ENCODE results near the gene EVI2A.
"Not testable (repeated sequence)": the region's sequence is repeated elsewhere in the genome, so short reads cannot be mapped to it uniquely, and the experiment has no call there.

The EVI2A gene

GRCh38 chr17:31311526-31311925 lies 9.9 kb downstream of the EVI2A start:
- FAIRE-seq: no peak

DNA sequence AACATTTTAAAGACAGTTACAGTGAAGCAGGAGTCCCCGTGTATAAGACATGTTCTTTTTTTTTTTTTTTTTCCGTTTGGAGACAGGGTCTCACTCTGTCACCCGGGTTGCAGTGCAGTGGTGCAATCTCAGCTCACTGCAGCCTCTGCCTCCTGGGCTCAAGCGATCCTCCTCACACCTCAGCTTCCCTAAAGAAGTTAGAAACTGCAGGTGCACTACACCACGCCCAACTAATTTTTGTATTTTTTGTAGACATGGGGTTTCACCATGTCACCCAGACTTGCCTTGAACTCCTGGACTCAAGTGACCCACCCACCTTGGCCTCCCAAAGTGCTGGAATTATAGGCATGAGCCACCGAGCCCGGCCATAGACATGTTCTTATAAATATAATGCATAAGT lies 10.5 kb downstream of the EVI2A start:
- no peak for FAIRE-seq

- FAIRE-seq: no peak
These were observed 11.2 kb downstream of the EVI2A start for GRCh38 chr17:31310260-31310659.

DNA sequence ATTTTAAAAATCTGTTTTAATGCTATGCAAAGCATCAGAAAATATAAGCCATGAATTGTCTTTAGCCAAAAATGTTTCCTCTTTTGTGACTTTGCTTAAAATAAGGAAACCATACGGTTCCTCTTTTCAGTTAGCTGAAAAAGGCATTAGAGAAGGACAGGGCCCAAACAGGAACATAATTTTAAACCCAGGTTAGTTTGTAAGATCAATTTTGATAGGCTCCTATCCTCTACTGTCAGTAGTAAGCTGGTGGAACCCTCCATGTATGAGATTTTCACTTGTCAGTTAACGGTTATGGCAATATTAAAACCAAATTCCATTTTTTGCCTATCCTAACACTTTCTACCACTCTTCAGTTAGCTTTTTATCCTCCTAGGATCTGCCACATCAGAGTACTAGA lies 11.9 kb downstream of the EVI2A start:
- no peak for FAIRE-seq

DNA sequence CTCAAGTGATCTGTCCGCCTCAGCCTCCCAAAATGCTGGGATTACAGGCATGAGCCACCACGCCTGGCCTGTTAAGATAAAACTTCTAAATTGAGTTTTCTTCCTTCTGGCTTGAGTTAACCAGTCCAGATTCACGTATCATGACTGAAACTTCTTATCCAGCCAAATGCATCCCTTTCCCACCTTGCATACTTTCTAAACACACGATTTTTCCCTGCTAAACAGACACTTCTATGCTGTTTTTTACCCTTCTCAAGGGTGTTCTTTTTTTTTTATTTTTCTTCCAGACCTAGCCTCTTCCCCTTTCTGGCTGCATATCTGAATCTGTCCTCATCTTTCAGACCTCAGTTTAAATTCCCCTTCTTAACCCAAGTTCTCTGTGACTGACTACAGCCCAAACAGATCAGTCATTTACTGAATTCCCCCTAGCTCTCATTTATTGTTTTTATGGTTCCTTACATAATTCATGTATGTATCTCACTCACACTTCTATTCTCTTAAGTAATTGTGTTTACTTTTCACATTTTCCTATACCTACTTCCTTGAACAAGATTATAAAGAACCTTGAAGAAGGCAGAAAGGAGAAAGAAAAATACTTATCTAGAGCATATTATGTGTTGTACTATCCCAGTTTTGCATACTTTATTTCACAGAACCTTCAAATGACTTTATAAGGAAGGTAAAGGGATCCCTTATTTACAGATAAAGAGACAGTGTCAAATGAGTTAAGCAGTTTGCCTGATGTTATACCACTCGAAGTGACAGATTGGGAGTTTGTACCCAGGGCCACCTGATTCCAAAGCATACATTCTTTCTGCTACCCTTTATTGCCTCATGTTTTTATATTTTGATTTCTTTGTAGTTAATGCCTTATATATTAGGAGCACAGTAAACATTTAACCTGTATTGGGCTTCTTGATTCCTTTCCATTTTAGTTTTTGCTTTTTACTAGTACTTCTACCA lies 12.8 kb downstream of the EVI2A start:
- FAIRE-seq: no peak

DNA sequence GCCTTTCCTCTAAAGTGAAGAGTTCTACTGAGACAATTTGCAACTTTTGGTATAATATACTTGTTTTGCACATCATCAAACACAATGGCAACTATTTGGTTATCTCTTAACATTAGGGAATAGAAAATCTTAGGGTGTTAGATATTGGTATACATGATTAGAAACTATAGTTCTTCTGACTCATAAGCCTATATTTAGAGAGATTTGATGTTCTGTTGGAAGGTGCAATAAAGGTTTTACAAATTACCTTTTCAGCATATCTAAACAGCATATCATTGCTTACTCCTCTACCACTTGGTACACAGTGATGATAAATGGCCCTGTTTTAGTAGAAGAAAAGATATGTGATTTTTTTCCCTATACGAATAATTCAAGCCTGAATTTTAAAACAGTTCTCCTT lies 13.8 kb downstream of the EVI2A start:
- no peak for FAIRE-seq

DNA sequence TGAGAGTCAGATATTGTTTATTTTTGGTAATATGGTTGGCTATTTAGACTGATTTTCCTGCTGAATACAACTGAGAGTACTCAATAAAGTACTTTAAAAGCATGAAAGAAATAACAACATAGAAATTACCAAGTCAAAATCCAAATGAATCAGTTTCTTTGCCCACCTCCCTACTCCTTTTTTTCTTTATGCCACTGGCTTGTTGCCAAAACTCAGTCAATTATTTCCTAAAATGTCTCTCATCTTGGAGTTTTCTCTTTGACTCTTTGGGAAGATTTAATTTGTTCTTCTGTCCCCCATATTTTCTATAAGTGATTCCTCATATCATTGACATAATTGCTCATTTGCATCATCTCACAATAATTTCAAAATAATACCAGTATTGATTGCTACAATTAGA lies 21.8 kb downstream of the EVI2A start:
- no peak for FAIRE-seq

GRCh38 chr17:31297090-31297489 lies 24.3 kb downstream of the EVI2A start, which contains the start of gene OMG:
Gene OMG, minus strand, starts transcription at chr17:31297239. Its CDS starts 908 bp downstream, at chr17:31296331.
- no peak for FAIRE-seq

DNA sequence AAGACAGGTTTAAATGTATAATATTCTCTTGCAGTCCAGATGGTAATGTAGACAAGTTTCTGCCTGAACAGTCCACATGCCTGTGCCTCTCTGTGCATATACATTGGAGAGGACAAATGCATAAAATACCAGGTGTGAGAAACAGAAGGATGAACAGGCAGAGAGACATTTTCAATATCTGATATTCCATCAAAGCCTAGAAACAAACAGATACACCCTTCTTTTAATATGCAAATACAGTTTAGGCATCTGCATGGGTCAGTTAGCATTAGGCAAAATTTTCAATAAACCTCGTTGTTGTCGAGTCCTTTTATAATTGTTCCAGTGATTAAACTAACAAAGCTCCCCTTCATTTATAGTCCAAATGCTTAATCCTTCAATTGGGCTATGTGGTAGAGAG lies 25.3 kb downstream of the EVI2A start:
- FAIRE-seq: no peak

- FAIRE-seq: no peak
These were observed 25.9 kb downstream of the EVI2A start for GRCh38 chr17:31295489-31295871.

DNA sequence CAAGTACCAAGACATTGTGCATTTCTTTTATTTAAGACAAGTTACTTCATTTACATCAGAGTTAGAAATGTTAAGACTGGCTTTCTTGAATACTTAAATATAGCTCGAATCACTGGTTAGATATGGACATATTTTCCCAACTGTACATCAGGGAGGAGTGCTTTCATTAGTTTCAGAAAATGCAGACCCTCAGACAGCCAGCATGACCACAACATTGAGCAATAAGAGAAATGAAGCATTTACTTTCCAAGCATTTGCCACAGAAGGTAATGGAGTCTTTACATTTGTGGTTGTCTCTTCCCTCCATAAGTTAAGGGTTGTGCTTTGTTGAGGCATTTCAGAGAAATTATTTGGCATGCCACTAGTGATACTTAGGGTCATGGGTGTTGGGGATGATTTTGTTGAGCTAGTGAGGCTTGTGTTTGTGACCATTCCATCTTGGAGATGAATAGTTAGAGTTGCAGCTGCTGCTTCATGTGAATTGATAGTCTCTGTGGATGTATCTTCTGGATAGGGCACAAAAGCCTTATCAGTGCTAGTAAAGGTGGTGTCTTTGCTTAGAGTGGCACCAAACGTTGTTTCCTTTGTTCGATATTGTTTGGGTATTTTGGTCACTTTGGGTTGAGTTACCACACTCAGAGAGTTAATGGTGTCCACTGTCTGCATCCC lies 26.5 kb downstream of the EVI2A start:
- no peak for FAIRE-seq

- FAIRE-seq: no peak
These were observed 27.2 kb downstream of the EVI2A start for GRCh38 chr17:31294231-31294630.

DNA sequence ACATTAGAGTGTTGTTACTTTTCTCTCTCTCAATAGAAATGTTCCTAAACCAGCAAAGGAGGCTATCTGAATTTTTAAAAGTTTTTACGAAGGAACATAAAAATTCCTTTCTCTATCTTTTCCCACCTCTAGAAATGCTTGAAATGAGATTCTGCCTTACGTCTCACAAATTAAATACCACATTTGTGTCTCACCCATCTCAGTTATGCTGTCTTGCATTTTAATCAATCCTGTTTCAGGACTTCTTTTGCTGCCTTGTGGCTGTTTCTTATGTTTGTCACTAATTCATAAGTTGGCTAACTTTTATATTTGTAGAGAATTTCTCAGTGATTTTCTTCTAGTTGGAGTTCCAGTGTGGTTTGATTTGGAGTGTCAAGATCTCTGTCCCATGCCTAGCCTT lies 27.8 kb downstream of the EVI2A start:
- no peak for FAIRE-seq

DNA sequence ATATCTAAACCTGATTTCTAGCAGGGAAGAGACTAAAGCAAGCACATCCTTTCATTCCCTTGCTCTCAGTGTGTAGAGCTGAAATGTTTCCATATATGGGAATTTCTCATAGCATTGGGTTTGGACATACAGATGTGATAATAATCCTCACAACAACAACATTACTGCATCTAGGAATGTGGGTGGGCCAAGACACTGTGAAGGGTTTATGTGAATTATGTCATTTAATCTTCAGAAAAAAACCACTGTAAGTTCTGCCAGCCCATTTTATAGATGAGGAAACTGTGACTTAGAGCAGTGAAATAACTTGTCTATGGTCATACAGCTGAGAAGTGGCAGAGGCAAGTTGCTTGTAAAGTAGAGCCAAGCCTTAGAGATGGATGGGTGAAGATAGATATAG lies 29.6 kb downstream of the EVI2A start:
- FAIRE-seq: no peak

- FAIRE-seq: peak; percentile 49
These were observed 31.6 kb downstream of the EVI2A start for GRCh38 chr17:31289790-31290189.

DNA sequence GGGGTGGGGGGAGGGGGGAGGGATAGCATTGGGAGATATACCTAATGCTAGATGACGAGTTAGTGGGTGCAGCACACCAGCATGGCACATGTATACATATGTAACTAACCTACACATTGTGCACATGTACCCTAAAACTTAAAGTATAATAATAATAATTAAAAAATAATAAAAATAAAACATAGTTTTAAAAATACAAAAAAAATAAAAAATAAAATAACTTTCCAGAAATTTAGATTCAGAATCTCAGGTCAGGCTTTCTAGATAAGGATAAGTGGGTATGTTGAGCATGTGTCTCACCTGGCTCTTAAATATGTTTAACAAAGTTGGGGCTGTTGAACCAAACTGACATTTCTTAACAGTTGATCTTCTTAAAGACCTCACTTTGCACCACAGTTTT lies 33.5 kb downstream of the EVI2A start:
- not testable (repeated sequence) for FAIRE-seq

GRCh38 chr17:31286587-31286986 lies 34.8 kb downstream of the EVI2A start:
- FAIRE-seq: no peak

DNA sequence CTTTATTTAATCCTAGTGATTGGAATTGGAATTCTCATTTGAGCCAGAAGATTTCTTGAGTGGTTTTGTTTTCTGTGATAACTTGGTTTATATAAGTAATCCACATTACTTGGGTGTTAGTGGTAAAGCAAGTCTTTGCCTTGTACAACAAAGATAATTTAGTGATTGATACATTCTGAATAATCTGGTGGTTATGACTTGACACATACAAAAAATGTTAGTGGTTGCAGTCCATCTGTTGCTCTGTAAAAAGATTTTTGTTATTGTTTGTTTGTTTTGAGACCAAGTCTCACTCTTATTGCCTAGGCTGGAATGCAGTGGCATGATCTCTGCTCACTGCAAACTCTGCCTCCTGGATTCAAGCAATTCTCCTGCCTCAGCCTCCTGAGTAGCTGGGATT lies 37.6 kb downstream of the EVI2A start:
- no peak for FAIRE-seq

GRCh38 chr17:31281061-31281460 lies 40.4 kb downstream of the EVI2A start:
- no peak for FAIRE-seq

DNA sequence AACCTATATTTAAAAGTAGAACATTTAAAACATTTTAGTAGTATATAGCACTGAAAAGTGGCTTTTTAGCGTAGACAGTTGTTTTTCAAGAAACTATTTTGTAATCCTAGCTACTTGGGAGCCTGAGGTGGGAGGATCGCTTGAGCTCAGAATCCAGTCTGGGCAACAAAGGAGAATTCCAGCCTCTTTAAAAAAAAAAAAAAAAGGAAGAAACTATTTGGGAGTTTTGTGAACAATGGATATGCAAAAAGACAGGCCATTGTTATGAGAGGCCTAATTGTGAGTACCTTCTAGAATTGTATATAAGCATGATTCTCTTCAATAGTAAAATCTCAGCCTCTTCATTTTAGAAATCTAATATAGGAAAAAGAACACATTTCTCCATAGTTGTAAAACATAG lies 42.0 kb downstream of the EVI2A start:
- no peak for FAIRE-seq

GRCh38 chr17:31275116-31275515 lies 46.3 kb downstream of the EVI2A start:
- FAIRE-seq: no peak

DNA sequence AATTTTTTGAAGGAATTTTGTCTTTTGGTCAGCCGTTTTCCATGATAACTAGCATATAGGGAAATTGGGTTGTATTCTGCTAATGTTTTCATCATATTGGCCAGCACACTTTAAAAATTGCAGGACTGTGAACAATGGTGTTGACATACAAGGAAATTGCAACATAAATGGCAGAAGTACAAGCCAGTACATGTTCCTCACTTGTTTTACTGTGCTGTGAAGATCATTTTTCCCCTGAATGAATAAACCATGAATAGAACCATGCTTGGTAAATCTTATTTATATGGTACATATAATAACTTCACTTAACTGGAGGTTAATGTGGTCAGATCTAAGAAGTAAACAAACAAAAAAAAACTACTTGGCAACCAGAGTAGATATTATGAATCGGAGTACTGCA lies 47.2 kb downstream of the EVI2A start:
- FAIRE-seq: no peak

GRCh38 chr17:31273516-31273915 lies 47.9 kb downstream of the EVI2A start:
- no peak for FAIRE-seq

DNA sequence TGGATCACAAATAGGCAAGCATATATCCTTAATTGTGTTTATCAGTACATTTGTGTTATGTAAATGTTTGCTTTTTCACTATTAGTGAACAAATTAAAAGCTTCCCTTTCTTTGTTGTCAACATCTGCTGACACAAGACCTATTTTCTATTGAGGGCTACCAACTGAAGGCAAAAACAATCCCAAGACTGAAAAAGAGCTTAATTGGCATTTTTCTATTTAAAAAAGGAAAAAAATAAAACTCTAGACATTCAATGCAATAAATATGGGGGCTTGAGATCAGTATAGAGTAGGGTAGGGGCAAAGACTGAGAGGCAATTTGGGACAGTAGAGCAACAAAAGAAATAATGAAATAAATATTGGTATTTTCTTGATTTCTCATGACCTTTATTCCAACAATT lies 48.6 kb downstream of the EVI2A start:
- FAIRE-seq: no peak

Measured in G401.6 (cell line).